K562 (cell line): ENCODE results near the gene KRT8. TPM values are rescaled to one million over a fixed set of nuclear protein-coding genes. Genes with fewer than 3 reads are reported as not detected.

Source experiments
- ATAC-seq: fragments of 200-7000 bp; cut with Tn5 transposase; 3 replicates; pipeline ENCODE4 v1.9.1; 2020; ENCODE audit warnings: moderate library complexity
- BruUV-seq: library from RNA; stranded (reverse); fragments of 400-500 nt; replicated peaks from 2 replicates; lab custom pipeline; 2021; lab: Mats Ljungman, UMichigan
- CTCF ChIA-PET: fragments of 300-600 bp; formaldehyde crosslinking; extraction: SDS; loops from one replicate; lab custom pipeline; 2021; ENCODE audit warnings: low intra/inter-chr PET ratio; lab: Yijun Ruan, JAX
- POLR2A ChIA-PET: fragments of 300-600, 350-650 bp; sonication (Branson Sonifier 250); formaldehyde crosslinking; extraction: SDS; loops from one replicate; lab custom pipeline; 2021; ENCODE audit warnings: antibody characterized with exemption, inconsistent platforms; lab: Yijun Ruan, JAX
- DNase-seq, 4 experiments: peaks; one replicate each; pipeline versions ENCODE4 v3.0.0 to v3.0.0-alpha.2; 2011 to 2018; ENCODE audit warnings: low spot score in 3 of 4, mixed read lengths in 3 of 4; ENCODE audit errors: extremely low read depth in 1 of 4
- FAIRE-seq: peaks from 2 replicates; lab custom pipeline; 2011; peaks lifted over from hg19 to GRCh38; lab: Jason Lieb, UNC
- H2AFZ ChIP-seq: 2 replicates; pipeline ENCODE4 v1.6.0; 2011; ENCODE audit warnings: low read depth, low read length, control low read depth, inconsistent platforms
- H3K27ac ChIP-seq: fragments of 200-600 bp; 3 replicates; pipeline ENCODE4 v1.8.0; 2011; ENCODE audit warnings: low read depth, mild to moderate bottlenecking, control low read depth, inconsistent platforms, low read length, moderate library complexity, mixed read lengths; ENCODE audit errors: extremely low read depth
- H3K27me3 ChIP-seq, 2 experiments: fragments of 300-600 bp in 1 of 2; 2 replicates in 1 of 2; 3 replicates in 1 of 2; pipeline versions ENCODE4 v1.6.0 to v1.8.0; 2011; ENCODE audit warnings: inconsistent platforms in 2 of 2, low read length in 2 of 2, mild to moderate bottlenecking in 1 of 2, mixed read lengths in 1 of 2, moderate library complexity in 1 of 2; ENCODE audit not compliant: control insufficient read depth in 2 of 2, insufficient read depth in 2 of 2
- H3K36me3 ChIP-seq: fragments of 300-600 bp; 3 replicates; pipeline ENCODE4 v1.8.0; 2011; ENCODE audit warnings: mild to moderate bottlenecking, low read length, inconsistent platforms; ENCODE audit not compliant: control insufficient read depth, insufficient read depth
- H3K4me1 ChIP-seq, 2 experiments: fragments of 200-600 bp in 1 of 2; replicated peaks in 1 of 2; 2 replicates in 1 of 2; 3 replicates in 1 of 2; pipeline versions ENCODE4 v1.5.1 to v1.8.0; 2011; ENCODE audit warnings: inconsistent platforms in 2 of 2, low read length in 2 of 2, mild to moderate bottlenecking in 1 of 2, mixed read lengths in 1 of 2, moderate library complexity in 1 of 2; ENCODE audit not compliant: control insufficient read depth in 2 of 2, insufficient read depth in 2 of 2
- H3K4me2 ChIP-seq: 2 replicates; pipeline ENCODE4 v1.6.1; 2011; ENCODE audit warnings: low read length, control low read depth, inconsistent platforms, mixed read lengths; ENCODE audit not compliant: insufficient read depth
- H3K4me3 ChIP-seq: fragments of 200-600 bp; sonication (generic), shearing (Covaris generic); 2 replicates; pipeline ENCODE4 v1.5.1; 2016; ENCODE audit warnings: control low read depth, inconsistent platforms
- H3K79me2 ChIP-seq: fragments of 200-600 bp; 3 replicates; pipeline ENCODE4 v1.8.0; 2011; ENCODE audit warnings: low read length, inconsistent platforms; ENCODE audit not compliant: control insufficient read depth, insufficient read depth
- H3K9ac ChIP-seq, 2 experiments: 2 replicates each; pipeline versions ENCODE4 v1.6.0 to v1.6.1; 2011; ENCODE audit warnings: low read depth in 2 of 2, low read length in 2 of 2, control low read depth in 1 of 2, inconsistent platforms in 1 of 2, mild to moderate bottlenecking in 1 of 2, mixed read lengths in 1 of 2; ENCODE audit not compliant: insufficient read depth in 1 of 2
- H3K9me1 ChIP-seq: one replicate; pipeline ENCODE4 v1.6.0; 2011; ENCODE audit warnings: inconsistent platforms, mild to moderate bottlenecking, low read length, moderate library complexity; ENCODE audit not compliant: control insufficient read depth, insufficient read depth
- H3K9me3 ChIP-seq: replicated peaks from 2 replicates; pipeline ENCODE4 v1.5.1; 2011; ENCODE audit warnings: low read depth, low read length, inconsistent platforms; ENCODE audit not compliant: control insufficient read depth, insufficient read depth
- H4K20me1 ChIP-seq: replicated peaks from 2 replicates; pipeline ENCODE4 v1.6.1; 2011; ENCODE audit warnings: low read length, inconsistent platforms, mixed read lengths; ENCODE audit not compliant: control insufficient read depth, insufficient read depth
- CEBPB ChIP-seq: fragments of 450-650 bp; IDR thresholded peaks from 2 replicates; pipeline ENCODE4 v1.6.1; 2016; ENCODE audit warnings: missing genetic modification characterization, missing compliant biosample characterization
- ERF ChIP-seq: fragments of 450-650 bp; formaldehyde crosslinking; IDR thresholded peaks from 2 replicates; pipeline ENCODE4 v1.4.0; 2020; ENCODE audit warnings: mild to moderate bottlenecking, mixed read lengths
- MAFG ChIP-seq: fragments of 450-650 bp; conservative IDR thresholded peaks from 2 replicates; pipeline ENCODE4 v1.6.1; 2016; ENCODE audit warnings: missing genetic modification characterization, missing compliant biosample characterization
- PHB ChIP-seq: fragments of 250-450 bp; sonication (Bioruptor Pico); IDR thresholded peaks from 2 replicates; pipeline ENCODE4 v1.5.0; 2021
- SMARCB1 ChIP-seq: IDR thresholded peaks from 2 replicates; pipeline ENCODE4 v1.6.1; 2011; ENCODE audit warnings: improper control_type of control experiment, low read depth; ENCODE audit not compliant: insufficient read length
- SRSF7 ChIP-seq: fragments of 200-400 bp; formaldehyde crosslinking; optimal IDR thresholded peaks from 2 replicates; pipeline ENCODE3; 2017; ENCODE audit warnings: mild to moderate bottlenecking, low read depth, low read length
- SUPT5H ChIP-seq: fragments of 450-650 bp; IDR thresholded peaks from 2 replicates; pipeline ENCODE4 v1.6.1; 2016
- TEAD1 ChIP-seq, 2 experiments: fragments of 450-650 bp in 1 of 2; sonication (generic) in 1 of 2; formaldehyde crosslinking; IDR thresholded peaks; 2 replicates each; pipeline versions ENCODE4 v1.4.0 to v1.8.0; 2020 to 2022; ENCODE audit warnings: mild to moderate bottlenecking in 2 of 2, missing genetic modification reagents in 1 of 2
- YY1 ChIP-seq, 3 experiments: IDR thresholded peaks; 2 replicates each; pipeline ENCODE4 v1.6.1; 2011; ENCODE audit warnings: low read length in 2 of 3, mild to moderate bottlenecking in 2 of 3, moderate library complexity in 2 of 3, borderline replicate concordance in 1 of 3, control low read depth in 1 of 3, low read depth in 1 of 3; ENCODE audit not compliant: insufficient read depth in 3 of 3, insufficient replicate concordance in 2 of 3, control insufficient read depth in 1 of 3, insufficient read length in 1 of 3; ENCODE audit errors: extremely low read depth in 1 of 3
- ZKSCAN8 ChIP-seq: fragments of 200-800 bp; sonication (Bioruptor generic); IDR thresholded peaks from 2 replicates; pipeline ENCODE4 v1.6.1; 2016; ENCODE audit warnings: missing genetic modification characterization, missing compliant biosample characterization
- ZNF75A ChIP-seq: fragments of 450-650 bp; formaldehyde crosslinking; IDR thresholded peaks from 2 replicates; pipeline ENCODE4 v1.4.0; 2020; ENCODE audit warnings: mild to moderate bottlenecking
- WGBS: fragments of 100-300 bp; shearing (Covaris generic); methylation state at CpG from one replicate; pipeline ENCODE4 v1.1.6; 2016; ENCODE audit warnings: low coverage, mixed read lengths; ENCODE audit not compliant: insufficient coverage; ENCODE audit errors: missing lambda C conversion rate; 5-methylcytosine and 5-hydroxymethylcytosine counted together
- in situ Hi-C: fragments of 300-500 bp; cut with MboI; formaldehyde crosslinking; loops from 4 replicates; pipeline ENCODE4 v1.15.0; 2018; ENCODE audit warnings: inconsistent platforms, mixed read lengths
- intact Hi-C: fragments of 100-400 bp; cut with micrococcal nuclease; formaldehyde crosslinking; loops from 2 replicates; pipeline ENCODE4 v1.14.2; 2022
- polyA plus RNA-seq, 8 experiments: library from polyadenylated mRNA; depleted of rRNA in 4 of 8; stranded (reverse) in 5 of 8; unstranded in 3 of 8; fragments of >200 nt; fragmentation: Nextera tagmentation in 2 of 8; fragmentation: Illumina TruSeq in 1 of 8; extraction: Ambion mirVana in 2 of 8; extraction: Trizol in 1 of 8; gene quantifications; 2 replicates each; pipeline versions ENCODE4 v1.2.1 to v1.2.3, GENCODE V29; 2011 to 2014; ENCODE audit warnings: inconsistent platforms in 1 of 8, missing spikeins in 1 of 8
- total RNA-seq, 7 experiments: library from RNA; depleted of rRNA in 6 of 7; stranded (reverse); fragments of >200 nt in 6 of 7; fragmentation: Illumina TruSeq in 2 of 7; extraction: Trizol in 2 of 7; gene quantifications; 2 replicates each; pipeline versions ENCODE4 v1.2.1 to v1.2.3, GENCODE V29; 2011 to 2021; ENCODE audit warnings: low replicate concordance in 1 of 7
- TF ChIP-seq, protein P1 (sequence below), 2 experiments: fragments of 450-650 bp in 1 of 2; sonication (generic) in 1 of 2; formaldehyde crosslinking in 1 of 2; IDR thresholded peaks in 1 of 2; conservative IDR thresholded peaks in 1 of 2; 2 replicates each; pipeline versions ENCODE4 v1.6.1 to v1.8.1; 2016 to 2023; ENCODE audit warnings: mild to moderate bottlenecking in 2 of 2, moderate library complexity in 2 of 2, inconsistent platforms in 1 of 2, missing genetic modification reagents in 1 of 2
- TF ChIP-seq, protein P2 (sequence below): IDR thresholded peaks from 2 replicates; pipeline ENCODE4 v1.6.1; 2011; ENCODE audit not compliant: insufficient read length; ENCODE audit errors: extremely low read depth
- TF ChIP-seq, protein P3 (sequence below): sonication (generic); IDR thresholded peaks from 2 replicates; pipeline ENCODE4 v1.6.1; 2016
- TF ChIP-seq, protein P4 (sequence below): sonication (generic); formaldehyde crosslinking; IDR thresholded peaks from 2 replicates; pipeline ENCODE4 v1.8.0; 2022; ENCODE audit warnings: mild to moderate bottlenecking, missing genetic modification reagents

The KRT8 gene
- total and polyA plus RNA-seq, 9 of the 15 experiments (the other 6 are each of a cell fraction or from before 2014, with no cell fraction given), result 41.5 to 661 (median 260) TPM

DNA sequence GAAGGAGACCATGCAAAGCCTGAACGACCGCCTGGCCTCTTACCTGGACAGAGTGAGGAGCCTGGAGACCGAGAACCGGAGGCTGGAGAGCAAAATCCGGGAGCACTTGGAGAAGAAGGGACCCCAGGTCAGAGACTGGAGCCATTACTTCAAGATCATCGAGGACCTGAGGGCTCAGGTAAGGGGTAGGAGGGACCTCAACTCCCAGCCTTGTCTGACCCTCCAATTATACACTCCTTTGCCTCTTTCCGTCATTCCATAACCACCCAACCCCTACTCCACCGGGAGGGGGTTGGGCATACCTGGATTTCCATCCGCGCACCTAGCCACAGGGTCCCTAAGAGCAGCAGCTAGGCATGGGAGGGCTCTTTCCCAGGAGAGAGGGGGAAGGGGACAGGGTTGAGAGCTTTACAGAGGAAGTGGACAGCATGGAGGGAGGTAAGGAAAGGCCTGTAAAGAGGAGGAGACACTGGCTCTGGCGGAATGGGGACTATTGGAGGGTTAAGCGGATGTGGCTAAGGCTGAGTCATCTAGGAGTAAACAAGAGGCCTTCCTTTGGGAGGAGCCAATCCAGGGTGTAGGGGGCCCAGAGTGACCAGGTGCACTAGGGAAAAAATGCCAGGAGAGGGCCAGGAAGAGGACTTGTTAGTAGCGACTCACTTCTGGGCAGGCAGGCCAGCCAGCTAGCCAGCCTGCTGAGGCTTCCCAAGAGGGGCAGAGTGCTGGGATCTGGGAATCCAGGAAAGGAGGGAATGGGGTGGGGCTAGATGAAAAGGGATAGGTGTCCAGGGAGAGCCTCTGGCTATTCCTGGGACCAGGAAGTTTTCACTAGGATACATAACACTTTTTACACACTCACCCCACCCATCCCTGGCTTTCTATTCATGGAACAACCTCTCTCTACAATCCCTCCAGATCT, 44.8 kb upstream of the KRT8 start:
- DNase-seq (peak; percentile 82 to 93 (median 86)), FAIRE-seq (peak; percentile 96), ATAC-seq (peak; percentile 87)
- 2% methylated on average over 12 of the region's 13 CpGs for WGBS
- Histone ChIP-seq H3K9ac (peak overlapping the region; percentile 96 to 100), H3K9me1 (peaks cover 4% of the 10 kb centered on the region), H4K20me1 (peaks cover 6% of the 10 kb centered on the region), H2AFZ (no peak overlapping the region), H3K27me3 (no peaks in the 10 kb centered on the region), H3K4me1 (peaks cover 47 to 58% of the 10 kb centered on the region in 2 experiments), H3K27ac (peak overlapping the region; percentile 100), H3K79me2 (peaks cover 48% of the 10 kb centered on the region), H3K4me3 (peak overlapping the region; percentile 99), H3K36me3 (peaks cover 46% of the 10 kb centered on the region), H3K9me3 (no peaks in the 10 kb centered on the region), H3K4me2 (peak overlapping the region; percentile 100)
- CTCF ChIA-PET, result no interaction called here
- POLR2A ChIA-PET, result interaction anchor here (0.6 to 4.3 kb wide), 10 partner anchors 8 to 763 kb away, joined by 3 to 35 read pairs (median 5); partner anchors contain the start of gene KRT8
- in situ Hi-C loops, result loop anchor here (5.0 kb wide), 1 partner anchor 42 kb away; the partner anchor contains the start of gene KRT8
- intact Hi-C loops, result loop anchor here (2.0 kb wide), 2 partner anchors 23 to 57 kb away; partner anchors contain the start of gene EIF4B
- TSS peak; percentile 89 for BruUV-seq
- no peak for TF ChIP-seq CEBPB (tag)
- TF ChIP-seq SUPT5H, result peak; percentile 97
- no peak for TF ChIP-seq ZNF75A (CRISPR knock-in tag)
- TF ChIP-seq SMARCB1, result no peak
- TF ChIP-seq, protein P1, sequence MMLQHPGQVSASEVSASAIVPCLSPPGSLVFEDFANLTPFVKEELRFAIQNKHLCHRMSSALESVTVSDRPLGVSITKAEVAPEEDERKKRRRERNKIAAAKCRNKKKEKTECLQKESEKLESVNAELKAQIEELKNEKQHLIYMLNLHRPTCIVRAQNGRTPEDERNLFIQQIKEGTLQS (IDR thresholded peaks at IDR 0.05), result peak; percentile 97
- TF ChIP-seq, protein P1 (CRISPR knock-in tag; conservative IDR thresholded peaks at IDR 0.05), result no peak
- peak; percentile 82 for TF ChIP-seq MAFG (tag)
- TF ChIP-seq, protein P2, sequence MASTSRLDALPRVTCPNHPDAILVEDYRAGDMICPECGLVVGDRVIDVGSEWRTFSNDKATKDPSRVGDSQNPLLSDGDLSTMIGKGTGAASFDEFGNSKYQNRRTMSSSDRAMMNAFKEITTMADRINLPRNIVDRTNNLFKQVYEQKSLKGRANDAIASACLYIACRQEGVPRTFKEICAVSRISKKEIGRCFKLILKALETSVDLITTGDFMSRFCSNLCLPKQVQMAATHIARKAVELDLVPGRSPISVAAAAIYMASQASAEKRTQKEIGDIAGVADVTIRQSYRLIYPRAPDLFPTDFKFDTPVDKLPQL, result no peak
- no peak for TF ChIP-seq PHB (CRISPR knock-in tag)
- TF ChIP-seq, protein P3, sequence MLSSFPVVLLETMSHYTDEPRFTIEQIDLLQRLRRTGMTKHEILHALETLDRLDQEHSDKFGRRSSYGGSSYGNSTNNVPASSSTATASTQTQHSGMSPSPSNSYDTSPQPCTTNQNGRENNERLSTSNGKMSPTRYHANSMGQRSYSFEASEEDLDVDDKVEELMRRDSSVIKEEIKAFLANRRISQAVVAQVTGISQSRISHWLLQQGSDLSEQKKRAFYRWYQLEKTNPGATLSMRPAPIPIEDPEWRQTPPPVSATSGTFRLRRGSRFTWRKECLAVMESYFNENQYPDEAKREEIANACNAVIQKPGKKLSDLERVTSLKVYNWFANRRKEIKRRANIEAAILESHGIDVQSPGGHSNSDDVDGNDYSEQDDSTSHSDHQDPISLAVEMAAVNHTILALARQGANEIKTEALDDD, result peak; percentile 73; the same call in 1 of the 2 replicates
- TF ChIP-seq ZKSCAN8 (CRISPR knock-in tag), result peak; percentile 21; the same call in 1 of the 2 replicates
- peak; percentile 23 to 31; a peak in 1 of 4 replicates for TF ChIP-seq TEAD1 (CRISPR knock-in tag; IDR thresholded peaks at IDR 0.05)
- TF ChIP-seq ERF, result 0 out of 2 replicates have a peak, but pooled peaks have one; percentile 75
- peak in 1 of 3 experiments; percentile 73 for TF ChIP-seq YY1 (IDR thresholded peaks at IDR 0.05; ENCODE audit: borderline replicate concordance in 1 of 3, control insufficient read depth in 1 of 3, extremely low read depth in 1 of 3, insufficient read depth in 3 of 3, insufficient read length in 1 of 3, insufficient replicate concordance in 2 of 3, low read depth in 1 of 3, low read length in 2 of 3)
- TF ChIP-seq SRSF7, result no peak
- TF ChIP-seq, protein P4, sequence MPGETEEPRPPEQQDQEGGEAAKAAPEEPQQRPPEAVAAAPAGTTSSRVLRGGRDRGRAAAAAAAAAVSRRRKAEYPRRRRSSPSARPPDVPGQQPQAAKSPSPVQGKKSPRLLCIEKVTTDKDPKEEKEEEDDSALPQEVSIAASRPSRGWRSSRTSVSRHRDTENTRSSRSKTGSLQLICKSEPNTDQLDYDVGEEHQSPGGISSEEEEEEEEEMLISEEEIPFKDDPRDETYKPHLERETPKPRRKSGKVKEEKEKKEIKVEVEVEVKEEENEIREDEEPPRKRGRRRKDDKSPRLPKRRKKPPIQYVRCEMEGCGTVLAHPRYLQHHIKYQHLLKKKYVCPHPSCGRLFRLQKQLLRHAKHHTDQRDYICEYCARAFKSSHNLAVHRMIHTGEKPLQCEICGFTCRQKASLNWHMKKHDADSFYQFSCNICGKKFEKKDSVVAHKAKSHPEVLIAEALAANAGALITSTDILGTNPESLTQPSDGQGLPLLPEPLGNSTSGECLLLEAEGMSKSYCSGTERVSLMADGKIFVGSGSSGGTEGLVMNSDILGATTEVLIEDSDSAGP (CRISPR knock-in tag), result no peak
